Suprapubic skin (tissue), 4 donors: ENCODE results near the gene CREB3. TPM values are rescaled to one million over a fixed set of nuclear protein-coding genes. Genes with fewer than 3 reads are reported as not detected.

Experiments
- DNase-seq, 2 donors: peaks; one replicate each; pipeline ENCODE4 v3.0.0-alpha.2; 2019; ENCODE audit warnings: low spot score in 2 of 2
- H3K27ac ChIP-seq: fragments of 200-600 bp; sonication (generic); one replicate; pipeline ENCODE4 v1.5.1; 2019
- H3K27me3 ChIP-seq: fragments of 200-600 bp; sonication (generic); one replicate; pipeline ENCODE4 v1.5.1; 2019
- H3K36me3 ChIP-seq: fragments of 200-600 bp; sonication (generic); one replicate; pipeline ENCODE4 v1.5.1; 2019
- H3K4me1 ChIP-seq: fragments of 200-600 bp; sonication (generic); one replicate; pipeline ENCODE4 v1.5.1; 2019
- H3K4me3 ChIP-seq: fragments of 200-600 bp; sonication (generic); one replicate; pipeline ENCODE4 v1.5.1; 2019; ENCODE audit warnings: mild to moderate bottlenecking
- H3K9me3 ChIP-seq: fragments of 200-600 bp; sonication (generic); one replicate; pipeline ENCODE4 v1.5.1; 2019
- EP300 ChIP-seq: sonication (generic); formaldehyde crosslinking; IDR thresholded peaks from one replicate; pipeline ENCODE4 v1.6.1; 2017; ENCODE audit warnings: antibody characterized with exemption
- POLR2A ChIP-seq, 2 donors: fragments of 450-650 bp; IDR thresholded peaks; one replicate each; pipeline ENCODE4 v1.6.1; 2017; ENCODE audit warnings: antibody characterized with exemption in 2 of 2, mild to moderate bottlenecking in 2 of 2, moderate library complexity in 2 of 2
- POLR2AphosphoS5 ChIP-seq, 3 donors: sonication (generic); formaldehyde crosslinking; IDR thresholded peaks; one replicate each; pipeline ENCODE4 v1.6.1; 2017; ENCODE audit warnings: antibody characterized with exemption in 3 of 3
- total RNA-seq, 4 donors: library from RNA; depleted of rRNA; stranded (reverse); fragments of >200 nt; gene quantifications; one replicate each; pipeline ENCODE4 v1.1.0, GENCODE V29; 2016
- TF ChIP-seq, protein P1 (sequence below), 2 donors: fragments of 200-600 bp in 1 of 2; fragments of 450-650 bp in 1 of 2; sonication (generic) in 1 of 2; IDR thresholded peaks; one replicate each; pipeline ENCODE4 v1.5.1; 2016 to 2019; ENCODE audit warnings: antibody characterized with exemption in 2 of 2, mild to moderate bottlenecking in 1 of 2, moderate library complexity in 1 of 2

CREB3 gene
- total RNA-seq, 4 donors from 2014 or later: 18.8 to 24.1 (median 23.1) TPM

DNA sequence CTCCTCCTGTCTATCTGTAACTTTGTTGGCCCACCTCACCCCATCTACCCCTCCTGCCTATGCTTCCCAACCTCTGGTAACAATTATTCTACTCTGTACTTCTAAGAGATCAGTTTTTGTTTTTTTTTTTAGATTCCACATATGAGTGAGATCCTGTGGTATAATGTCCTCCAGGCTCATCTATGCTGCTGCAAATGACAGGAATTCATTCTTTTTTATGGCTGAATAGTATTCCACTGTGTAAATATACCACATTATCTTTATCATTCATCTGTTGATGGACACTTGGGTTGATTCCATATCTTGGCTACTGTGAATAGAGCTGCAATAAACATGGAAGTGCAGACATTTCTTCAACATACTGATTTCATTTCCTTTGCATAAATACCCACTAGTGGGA is 51.0 kb downstream of the CREB3 start:
- no peaks in the 10 kb centered on the region for H3K36me3 ChIP-seq
- no peaks in the 10 kb centered on the region for H3K9me3 ChIP-seq
- H3K4me1 ChIP-seq: no peaks in the 10 kb centered on the region
- no peak overlapping the region for H3K27ac ChIP-seq
- no peak for DNase-seq
- TF ChIP-seq EP300 (no peak), POLR2AphosphoS5 (IDR thresholded peaks at IDR 0.05) (no peak), POLR2A (IDR thresholded peaks at IDR 0.05) (no peak)
- TF ChIP-seq, protein P1, sequence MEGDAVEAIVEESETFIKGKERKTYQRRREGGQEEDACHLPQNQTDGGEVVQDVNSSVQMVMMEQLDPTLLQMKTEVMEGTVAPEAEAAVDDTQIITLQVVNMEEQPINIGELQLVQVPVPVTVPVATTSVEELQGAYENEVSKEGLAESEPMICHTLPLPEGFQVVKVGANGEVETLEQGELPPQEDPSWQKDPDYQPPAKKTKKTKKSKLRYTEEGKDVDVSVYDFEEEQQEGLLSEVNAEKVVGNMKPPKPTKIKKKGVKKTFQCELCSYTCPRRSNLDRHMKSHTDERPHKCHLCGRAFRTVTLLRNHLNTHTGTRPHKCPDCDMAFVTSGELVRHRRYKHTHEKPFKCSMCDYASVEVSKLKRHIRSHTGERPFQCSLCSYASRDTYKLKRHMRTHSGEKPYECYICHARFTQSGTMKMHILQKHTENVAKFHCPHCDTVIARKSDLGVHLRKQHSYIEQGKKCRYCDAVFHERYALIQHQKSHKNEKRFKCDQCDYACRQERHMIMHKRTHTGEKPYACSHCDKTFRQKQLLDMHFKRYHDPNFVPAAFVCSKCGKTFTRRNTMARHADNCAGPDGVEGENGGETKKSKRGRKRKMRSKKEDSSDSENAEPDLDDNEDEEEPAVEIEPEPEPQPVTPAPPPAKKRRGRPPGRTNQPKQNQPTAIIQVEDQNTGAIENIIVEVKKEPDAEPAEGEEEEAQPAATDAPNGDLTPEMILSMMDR (IDR thresholded peaks at IDR 0.05): no peak
- no peaks in the 10 kb centered on the region for H3K27me3 ChIP-seq
- no peak overlapping the region for H3K4me3 ChIP-seq

Other genes starting within 250 kb of the CREB3 start
- gene RUSC2, start 242.6 kb upstream of the CREB3 start, total RNA-seq: 10 to 100 TPM; 17.5 to 22.3 (median 19.0) TPM
- 10 to 100 TPM; 34.1 to 50.7 (median 46.5) TPM for gene TESK1, start 127.4 kb upstream of the CREB3 start, total RNA-seq
- 10 to 100 TPM in 1 of 4 donors, 1 to 10 TPM in 3; 1.9 to 16.7 (median 4.9) TPM for gene CD72, start 114.3 kb upstream of the CREB3 start, total RNA-seq
- gene SIT1, start 81.7 kb upstream of the CREB3 start, total RNA-seq: 1 to 10 TPM in 1 of 4 donors, not detected in 3; 2.9 TPM
- over 10,000 TPM in 2 of 4 donors, 1,000 to 10,000 TPM in 2; 1,246 to 15,173 (median 11,383) TPM for gene RMRP, start 74.6 kb upstream of the CREB3 start, total RNA-seq
- 10 to 100 TPM in 1 of 4 donors, 1 to 10 TPM in 3; 5.0 to 13.2 (median 9.6) TPM for gene CCDC107, start 74.4 kb upstream of the CREB3 start, total RNA-seq
- 10 to 100 TPM in 1 of 4 donors, 1 to 10 TPM in 1, under 1 TPM in 2; 0.34 to 11.3 (median 1.9) TPM for gene ARHGEF39, start 67.5 kb upstream of the CREB3 start, total RNA-seq
- 1 to 10 TPM in 3 of 4 donors, not detected in 1; 2.1 to 5.7 (median 2.8) TPM for gene CA9, start 58.7 kb upstream of the CREB3 start, total RNA-seq
- 100 to 1,000 TPM in 1 of 4 donors, 10 to 100 TPM in 3; 40.6 to 105 (median 56.7) TPM for gene TPM2, start 42.7 kb upstream of the CREB3 start, total RNA-seq
- gene TLN1, start 471 bp upstream of the CREB3 start, total RNA-seq: 100 to 1,000 TPM; 126 to 179 (median 152) TPM
- gene GBA2, start 16.6 kb downstream of the CREB3 start, total RNA-seq: 100 to 1,000 TPM in 1 of 4 donors, 10 to 100 TPM in 3; 46.6 to 123 (median 73.5) TPM
- gene RGP1, start 16.6 kb downstream of the CREB3 start, total RNA-seq: 10 to 100 TPM; 20.2 to 34.7 (median 27.7) TPM
- gene MSMP, start 21.6 kb downstream of the CREB3 start, total RNA-seq: not detected
- 10 to 100 TPM in 3 of 4 donors, 1 to 10 TPM in 1; 8.4 to 26.1 (median 18.2) TPM for gene NPR2, start 58.9 kb downstream of the CREB3 start, total RNA-seq
- under 1 TPM in 3 of 4 donors, not detected in 1; 0.47 to 0.53 (median 0.52) TPM for gene SPAG8, start 79.6 kb downstream of the CREB3 start, total RNA-seq
- gene HINT2, start 82.4 kb downstream of the CREB3 start, total RNA-seq: 10 to 100 TPM in 3 of 4 donors, 1 to 10 TPM in 1; 9.5 to 34.9 (median 25.3) TPM
- not detected for gene FAM221B, start 96.1 kb downstream of the CREB3 start, total RNA-seq
- 10 to 100 TPM in 1 of 4 donors, 1 to 10 TPM in 3; 5.0 to 11.7 (median 8.0) TPM for gene TMEM8B, start 96.6 kb downstream of the CREB3 start, total RNA-seq
- not detected for gene OR13J1, start 137.7 kb downstream of the CREB3 start, total RNA-seq
- 1 to 10 TPM; 1.2 to 5.8 (median 2.9) TPM for gene HRCT1, start 173.5 kb downstream of the CREB3 start, total RNA-seq
- 1 to 10 TPM in 2 of 4 donors, under 1 TPM in 1, not detected in 1; 0.49 to 1.3 (median 1.1) TPM for gene SPAAR, start 176.8 kb downstream of the CREB3 start, total RNA-seq
- gene OR2S2, start 225.5 kb downstream of the CREB3 start, total RNA-seq: not detected